Fibroblast of the aortic adventitia (primary cell): Measurements from ENCODE around the gene ATP2B2. TPM values are rescaled to one million over a fixed set of nuclear protein-coding genes. Genes with fewer than 3 reads are reported as not detected.

ENCODE experiments used
- DNase-seq: peaks from one replicate; pipeline ENCODE4 v3.0.0-alpha.2; 2010; ENCODE audit warnings: low read depth
- H3K4me3 ChIP-seq: 2 replicates; pipeline ENCODE4 v1.5.1; 2011; ENCODE audit warnings: low read depth, mild to moderate bottlenecking, control low read depth, low read length, moderate library complexity
- total RNA-seq: library from RNA; depleted of rRNA; stranded (reverse); fragments of >200 nt; gene quantifications from 2 replicates; pipeline ENCODE4 v1.2.3, GENCODE V29; 2012; ENCODE audit warnings: low replicate concordance
- TF ChIP-seq, protein P1 (sequence below): IDR thresholded peaks from 2 replicates; pipeline ENCODE4 v1.5.1; 2011; ENCODE audit warnings: mild to moderate bottlenecking, low read length, control low read depth, inconsistent platforms; ENCODE audit not compliant: insufficient read depth

ATP2B2 gene
- total RNA-seq, 1 donor = not detected

DNA sequence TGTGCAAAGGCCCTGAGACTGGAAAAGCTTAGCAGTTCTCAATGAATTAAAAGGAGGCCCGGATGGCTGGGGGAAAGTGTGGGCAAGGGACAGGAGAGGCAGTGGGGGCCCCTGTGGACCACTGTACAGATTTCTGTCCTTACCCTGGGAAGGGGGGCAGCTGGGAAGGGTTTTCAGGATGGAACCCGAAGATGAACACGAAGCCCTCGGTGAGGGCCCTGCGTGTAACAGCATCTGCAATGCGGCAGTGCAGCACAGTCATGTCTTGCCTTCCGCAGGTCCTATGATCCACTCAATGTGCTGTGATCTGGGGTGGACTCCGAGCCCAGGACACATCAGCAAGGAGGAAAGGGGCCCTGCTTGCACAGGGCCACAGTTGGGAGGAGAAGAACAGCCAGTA is 7.9 kb upstream of the ATP2B2 start:
- DNase-seq = no peak
- TF ChIP-seq, protein P1, sequence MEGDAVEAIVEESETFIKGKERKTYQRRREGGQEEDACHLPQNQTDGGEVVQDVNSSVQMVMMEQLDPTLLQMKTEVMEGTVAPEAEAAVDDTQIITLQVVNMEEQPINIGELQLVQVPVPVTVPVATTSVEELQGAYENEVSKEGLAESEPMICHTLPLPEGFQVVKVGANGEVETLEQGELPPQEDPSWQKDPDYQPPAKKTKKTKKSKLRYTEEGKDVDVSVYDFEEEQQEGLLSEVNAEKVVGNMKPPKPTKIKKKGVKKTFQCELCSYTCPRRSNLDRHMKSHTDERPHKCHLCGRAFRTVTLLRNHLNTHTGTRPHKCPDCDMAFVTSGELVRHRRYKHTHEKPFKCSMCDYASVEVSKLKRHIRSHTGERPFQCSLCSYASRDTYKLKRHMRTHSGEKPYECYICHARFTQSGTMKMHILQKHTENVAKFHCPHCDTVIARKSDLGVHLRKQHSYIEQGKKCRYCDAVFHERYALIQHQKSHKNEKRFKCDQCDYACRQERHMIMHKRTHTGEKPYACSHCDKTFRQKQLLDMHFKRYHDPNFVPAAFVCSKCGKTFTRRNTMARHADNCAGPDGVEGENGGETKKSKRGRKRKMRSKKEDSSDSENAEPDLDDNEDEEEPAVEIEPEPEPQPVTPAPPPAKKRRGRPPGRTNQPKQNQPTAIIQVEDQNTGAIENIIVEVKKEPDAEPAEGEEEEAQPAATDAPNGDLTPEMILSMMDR = no peak
- H3K4me3 ChIP-seq = no peak overlapping the region

DNA sequence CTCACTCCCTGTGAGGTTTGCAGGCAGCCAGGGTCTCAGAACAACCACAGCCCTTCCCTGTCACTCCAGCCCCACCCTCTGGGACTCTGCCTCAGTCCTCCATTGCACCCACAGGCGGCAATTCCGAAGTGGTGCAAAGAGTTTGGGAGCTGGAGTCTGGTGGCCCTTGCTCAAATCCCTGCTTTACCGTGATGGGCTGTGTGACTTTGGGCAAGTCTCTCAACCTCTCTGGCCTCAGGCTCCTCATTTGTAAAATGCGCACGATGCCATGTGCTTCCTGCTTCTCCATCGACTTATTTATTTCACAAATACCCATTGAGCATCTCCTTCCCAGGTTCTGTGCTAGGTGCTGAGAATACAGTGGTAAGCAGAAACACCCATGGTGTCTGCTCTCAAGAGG is 7.3 kb upstream of the ATP2B2 start:
- TF ChIP-seq, protein P1 = no peak
- no peak for DNase-seq
- no peak overlapping the region for H3K4me3 ChIP-seq

DNA sequence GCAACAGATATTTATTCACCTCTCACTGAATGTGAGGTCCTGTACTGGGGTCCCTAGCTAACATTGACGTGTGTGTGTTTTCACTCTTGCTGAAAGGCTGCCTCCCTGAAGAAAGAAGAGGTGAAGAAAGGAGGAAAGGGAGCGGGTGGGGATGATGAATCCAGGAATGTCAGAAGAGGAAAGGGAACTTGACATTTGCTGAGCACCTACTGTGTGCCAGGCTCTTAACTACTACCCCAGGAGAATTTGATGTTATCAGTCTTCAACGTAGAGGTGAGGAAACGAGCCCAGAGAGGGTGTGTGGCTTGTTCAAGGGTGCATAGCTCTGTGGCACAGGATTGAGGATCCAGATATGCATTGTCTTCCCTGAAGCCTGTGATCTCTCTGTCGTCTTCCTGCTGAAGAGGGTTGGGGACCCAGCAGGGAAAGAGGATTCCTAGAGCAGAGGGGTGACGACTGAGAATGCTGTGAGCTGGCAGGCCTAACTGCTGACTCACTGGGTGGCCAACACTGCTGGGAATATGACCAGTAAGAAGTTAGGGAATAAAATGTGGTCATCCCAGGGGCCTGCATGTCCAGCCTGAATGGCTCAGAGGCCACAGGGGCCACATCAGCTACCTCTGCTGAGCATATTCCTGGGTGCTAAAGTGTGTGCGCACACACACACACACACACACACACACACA is 6.6 kb upstream of the ATP2B2 start:
- TF ChIP-seq, protein P1 = no peak
- H3K4me3 ChIP-seq = no peak overlapping the region
- peak; percentile 10 for DNase-seq

DNA sequence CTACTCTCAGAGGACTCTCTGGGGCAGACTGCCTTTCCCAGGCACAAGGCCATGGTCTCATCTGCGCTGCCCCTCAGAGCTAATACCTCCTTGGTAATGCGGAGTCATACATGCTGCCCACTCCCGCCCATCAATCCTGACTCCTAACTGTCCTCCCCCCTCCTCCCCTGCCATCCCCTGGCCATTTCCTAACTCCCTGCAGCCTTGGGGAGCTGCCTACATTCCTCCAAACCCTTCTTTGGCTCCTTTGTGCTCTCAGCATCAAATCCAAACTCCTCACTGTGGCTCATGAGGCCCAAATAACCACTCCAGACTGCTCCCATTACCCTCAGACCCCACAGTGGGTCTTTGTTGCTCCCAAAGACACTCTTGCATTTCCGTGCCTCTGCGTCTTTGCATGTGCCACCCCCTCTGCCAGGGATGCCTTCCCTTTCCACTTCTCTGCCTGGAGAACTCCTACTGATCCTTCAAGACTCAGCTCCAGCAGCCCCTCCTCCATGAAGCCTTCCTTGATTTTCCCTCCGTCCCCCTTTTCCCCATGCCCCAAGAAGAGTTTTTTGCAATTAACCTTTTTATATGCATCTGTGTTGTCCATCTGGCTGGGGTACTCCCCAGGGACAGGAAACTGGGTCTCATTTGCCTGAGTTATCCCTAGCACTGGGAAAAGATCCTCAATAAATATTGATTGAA is 5.5 kb upstream of the ATP2B2 start:
- no peak overlapping the region for H3K4me3 ChIP-seq
- DNase-seq = no peak
- TF ChIP-seq, protein P1 = no peak

DNA sequence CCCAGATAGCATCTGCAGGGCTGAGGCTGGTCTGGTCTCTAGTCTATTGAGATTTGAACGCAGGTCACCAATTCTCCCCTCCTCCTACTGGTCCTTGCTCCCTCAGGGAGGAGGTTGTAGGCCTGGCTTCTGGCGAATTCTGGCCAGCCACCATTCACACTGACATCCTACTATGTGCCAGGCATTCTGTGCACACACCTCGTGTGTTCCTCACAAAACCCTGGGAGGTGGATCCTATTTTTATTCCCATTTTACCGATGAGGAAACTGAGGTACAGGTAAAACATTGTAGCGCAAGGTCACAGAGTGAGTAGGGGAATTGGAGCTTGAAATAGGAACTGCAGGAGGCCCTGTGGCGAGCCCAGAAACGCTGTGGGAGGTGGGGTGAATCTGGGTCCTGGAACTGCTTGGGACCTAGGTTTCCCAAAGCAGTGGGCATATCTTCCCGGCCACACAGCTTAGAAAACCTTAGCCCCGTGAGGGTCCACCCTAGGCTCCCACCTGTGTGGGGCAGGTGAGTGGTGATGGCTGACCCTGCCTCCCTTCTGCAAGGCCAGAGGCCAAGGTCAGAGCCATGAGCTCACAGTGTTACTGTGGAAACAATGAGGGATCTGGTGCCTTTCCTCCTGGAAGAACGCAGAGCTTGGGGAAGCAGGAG is 4.8 kb upstream of the ATP2B2 start:
- H3K4me3 ChIP-seq = no peak overlapping the region
- DNase-seq = no peak
- TF ChIP-seq, protein P1 = no peak

DNA sequence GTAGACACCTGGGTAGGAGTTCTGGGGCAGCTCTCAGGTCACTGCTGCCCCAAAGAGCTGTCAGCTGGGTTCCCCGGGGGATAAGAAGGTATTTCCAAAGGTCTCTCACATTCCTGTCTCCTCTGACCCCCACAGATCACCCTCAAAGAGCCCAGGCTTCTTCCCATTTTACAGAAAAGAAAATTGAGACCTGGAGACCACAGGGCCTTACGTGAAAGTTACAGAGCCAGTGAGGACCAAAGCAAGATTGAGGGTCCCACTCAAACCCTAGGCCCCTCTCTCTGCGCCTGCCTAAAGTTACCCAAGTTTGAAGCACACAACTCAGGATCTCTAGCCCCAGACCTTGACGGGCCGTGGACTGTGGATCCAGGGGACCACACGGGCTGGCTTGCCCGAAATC is 3.9 kb upstream of the ATP2B2 start:
- TF ChIP-seq, protein P1 = no peak
- H3K4me3 ChIP-seq = no peak overlapping the region
- DNase-seq = no peak
